A549 treated with DMSO at 1 μM for 4 hours (cell line): ENCODE data around the gene ARL4A. TPM values are rescaled to one million over a fixed set of nuclear protein-coding genes. Genes with fewer than 3 reads are reported as not detected.

Experiments
- total RNA-seq: library from RNA; stranded (reverse); fragments of 200-300 nt; extraction: Qiagen RNA extraction; gene quantifications from 5 replicates; pipeline ENCODE4 v1.2.3, GENCODE V29; 2022; ENCODE audit warnings: low read depth

The ARL4A gene, protein sequence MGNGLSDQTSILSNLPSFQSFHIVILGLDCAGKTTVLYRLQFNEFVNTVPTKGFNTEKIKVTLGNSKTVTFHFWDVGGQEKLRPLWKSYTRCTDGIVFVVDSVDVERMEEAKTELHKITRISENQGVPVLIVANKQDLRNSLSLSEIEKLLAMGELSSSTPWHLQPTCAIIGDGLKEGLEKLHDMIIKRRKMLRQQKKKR
- total RNA-seq: 38.7 to 45.6 TPM (median 44.9 TPM) in 5 replicates

DNA sequence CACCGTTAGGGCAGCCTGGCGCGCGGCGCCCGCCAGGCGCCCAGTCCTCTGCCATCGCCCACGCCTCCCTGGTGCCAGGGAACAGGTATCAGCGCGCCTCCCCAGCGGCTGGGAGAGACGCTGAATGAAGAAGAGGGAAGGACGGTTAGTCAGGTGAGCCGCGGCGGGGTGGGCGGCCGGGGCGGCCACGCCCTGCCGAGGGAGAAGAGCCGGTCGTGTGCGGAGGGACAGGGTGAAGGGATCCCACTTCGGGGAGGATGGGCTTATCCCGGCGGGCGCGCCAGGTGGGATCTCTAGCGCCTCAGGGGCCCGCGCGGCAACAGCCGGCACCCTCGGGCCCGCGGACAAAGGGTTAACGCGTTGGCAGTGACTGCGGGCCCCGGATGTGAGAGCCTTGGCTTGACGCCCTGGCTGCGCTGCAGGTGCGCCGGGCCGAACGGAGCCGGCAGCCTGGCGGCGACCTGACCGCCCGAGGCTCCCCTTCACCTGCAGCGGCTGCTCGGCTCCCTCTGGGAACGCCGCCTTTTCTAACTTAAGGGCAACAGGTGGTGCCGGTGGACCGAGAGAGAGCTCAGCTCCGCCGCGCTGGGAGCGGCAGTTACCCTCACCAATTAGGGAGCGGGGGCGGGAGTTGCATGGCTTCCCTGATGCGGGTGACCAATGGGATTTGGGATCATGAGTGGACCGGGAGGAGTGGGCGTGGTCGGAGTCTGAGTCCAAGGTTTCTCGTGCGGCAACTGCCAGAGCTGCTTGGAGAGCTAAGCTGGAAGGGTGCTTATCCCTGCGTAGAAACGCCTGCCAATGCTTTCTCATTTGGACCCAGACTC is at the start of gene ARL4A:
TSS of gene ARL4A (plus strand) at position 743 of the 827 bp plus-strand sequence. CDS start 622 bp downstream, outside the sequence.

Other genes with a start within 250 kb of the ARL4A start
- 0.36 to 0.70 TPM (median 0.45 TPM) in 5 replicates for gene SCIN, start 116.9 kb upstream of the ARL4A start, total RNA-seq